Measurements from ENCODE around the gene SIRT2.

The SIRT2 gene

GRCh38 chr19:38930776-38931520 is 31.5 kb upstream of the SIRT2 start, which contains the start of gene MRPS12:
Gene MRPS12 (plus strand): TSS chr19:38930944. CDS start chr19:38931295, 351 bp downstream.
- peak in 1 of 2 donors; percentile 98 for DNase-seq (ENCODE audit: low spot score in 2 of 2)
- Mint-ChIP-seq H3K4me3 (peak within 1 kb of the TSS; percentile 94), H3K27me3 (no peaks in the 10 kb centered on the region), H3K36me3 (ENCODE audit: insufficient read depth) (peaks cover 16% of the 10 kb centered on the region), H3K4me1 (peaks cover 53% of the 10 kb centered on the region), H3K27ac (ENCODE audit: low read depth) (peak within 1 kb of the TSS; percentile 98), H3K9me3 (no peaks in the 10 kb centered on the region)
- ATAC-seq (replicated peaks; ENCODE audit: extremely low read depth, poor library complexity, severe bottlenecking) = peak; percentile 89

- H3K27me3 Mint-ChIP-seq = no peaks in the 10 kb centered on the region
- ATAC-seq (replicated peaks; ENCODE audit: extremely low read depth, poor library complexity, severe bottlenecking) = peak; percentile 41
- peak in 1 of 2 donors; percentile 95 for DNase-seq (ENCODE audit: low spot score in 2 of 2)
- peaks cover 18% of the 10 kb centered on the region for H3K36me3 Mint-ChIP-seq (ENCODE audit: insufficient read depth)
- no peaks in the 10 kb centered on the region for H3K9me3 Mint-ChIP-seq
- peaks cover 53% of the 10 kb centered on the region for H3K4me1 Mint-ChIP-seq
- H3K4me3 Mint-ChIP-seq = peak within 1 kb of the TSS; percentile 94
- peak within 1 kb of the TSS; percentile 98 for H3K27ac Mint-ChIP-seq (ENCODE audit: low read depth)
Measured at GRCh38 chr19:38929929-38930775, 30.7 kb upstream of the SIRT2 start, which contains the start of gene SARS2. Gene SARS2 (minus strand): TSS chr19:38930763. CDS start chr19:38930736, 27 bp downstream.

- peak overlapping the region; percentile 39 for H3K4me3 Mint-ChIP-seq
- no peaks in the 10 kb centered on the region for H3K27me3 Mint-ChIP-seq
- ATAC-seq (replicated peaks; ENCODE audit: extremely low read depth, poor library complexity, severe bottlenecking) = peak; percentile 16
- peaks cover 17% of the 10 kb centered on the region for H3K36me3 Mint-ChIP-seq (ENCODE audit: insufficient read depth)
- DNase-seq (ENCODE audit: low spot score in 2 of 2) = no peak
- peak overlapping the region; percentile 76 for H3K27ac Mint-ChIP-seq (ENCODE audit: low read depth)
- H3K9me3 Mint-ChIP-seq = no peaks in the 10 kb centered on the region
- H3K4me1 Mint-ChIP-seq = peaks cover 52% of the 10 kb centered on the region
Measured at GRCh38 chr19:38928391-38929001, 29.1 kb upstream of the SIRT2 start.

- H3K27me3 Mint-ChIP-seq = no peaks in the 10 kb centered on the region
- ATAC-seq (replicated peaks; ENCODE audit: extremely low read depth, poor library complexity, severe bottlenecking) = peak; percentile 91
- peak overlapping the region; percentile 72 for H3K27ac Mint-ChIP-seq (ENCODE audit: low read depth)
- no peak overlapping the region for H3K4me3 Mint-ChIP-seq
- DNase-seq (ENCODE audit: low spot score in 2 of 2) = peak in 1 of 2 donors; percentile 72
- H3K4me1 Mint-ChIP-seq = peaks cover 21% of the 10 kb centered on the region
- H3K9me3 Mint-ChIP-seq = no peaks in the 10 kb centered on the region
- peaks cover 6% of the 10 kb centered on the region for H3K36me3 Mint-ChIP-seq (ENCODE audit: insufficient read depth)
Measured at GRCh38 chr19:38924388-38924787, 25.0 kb upstream of the SIRT2 start.

GRCh38 chr19:38922482-38922881 is 23.1 kb upstream of the SIRT2 start:
- no peak for ATAC-seq (replicated peaks; ENCODE audit: extremely low read depth, poor library complexity, severe bottlenecking)
- Mint-ChIP-seq H3K4me3 (no peak overlapping the region), H3K27ac (ENCODE audit: low read depth) (no peak overlapping the region)

GRCh38 chr19:38921420-38922274 is 22.2 kb upstream of the SIRT2 start:
- Mint-ChIP-seq H3K27me3 (no peaks in the 10 kb centered on the region), H3K4me3 (no peak overlapping the region), H3K27ac (ENCODE audit: low read depth) (no peak overlapping the region), H3K4me1 (peaks cover 6% of the 10 kb centered on the region), H3K36me3 (ENCODE audit: insufficient read depth) (peaks cover 4% of the 10 kb centered on the region), H3K9me3 (no peaks in the 10 kb centered on the region)
- no peak for ATAC-seq (replicated peaks; ENCODE audit: extremely low read depth, poor library complexity, severe bottlenecking)
- no peak for DNase-seq (ENCODE audit: low spot score in 2 of 2)

More at GRCh38 chr19:38922482-38922881, 23.1 kb upstream of the SIRT2 start:
- H3K27me3 Mint-ChIP-seq = no peaks in the 10 kb centered on the region
- DNase-seq (ENCODE audit: low spot score in 2 of 2) = no peak
- H3K36me3 Mint-ChIP-seq (ENCODE audit: insufficient read depth) = peaks cover 4% of the 10 kb centered on the region
- H3K9me3 Mint-ChIP-seq = no peaks in the 10 kb centered on the region
- peaks cover 6% of the 10 kb centered on the region for H3K4me1 Mint-ChIP-seq

GRCh38 chr19:38920602-38921419 is 21.4 kb upstream of the SIRT2 start:
- DNase-seq (ENCODE audit: low spot score in 2 of 2) (no peak), ATAC-seq (replicated peaks; ENCODE audit: extremely low read depth, poor library complexity, severe bottlenecking) (no peak)
- Mint-ChIP-seq H3K4me1 (no peaks in the 10 kb centered on the region), H3K36me3 (ENCODE audit: insufficient read depth) (peaks cover 4% of the 10 kb centered on the region), H3K27me3 (no peaks in the 10 kb centered on the region), H3K9me3 (no peaks in the 10 kb centered on the region), H3K4me3 (no peak overlapping the region), H3K27ac (ENCODE audit: low read depth) (no peak overlapping the region)

GRCh38 chr19:38919837-38920601 is 20.6 kb upstream of the SIRT2 start:
- Mint-ChIP-seq H3K36me3 (ENCODE audit: insufficient read depth) (peaks cover 2% of the 10 kb centered on the region), H3K27ac (ENCODE audit: low read depth) (no peak overlapping the region), H3K4me3 (no peak overlapping the region), H3K9me3 (no peaks in the 10 kb centered on the region), H3K27me3 (no peaks in the 10 kb centered on the region), H3K4me1 (no peaks in the 10 kb centered on the region)
- DNase-seq (ENCODE audit: low spot score in 2 of 2) = no peak
- no peak for ATAC-seq (replicated peaks; ENCODE audit: extremely low read depth, poor library complexity, severe bottlenecking)

- Mint-ChIP-seq H3K27me3 (no peaks in the 10 kb centered on the region), H3K9me3 (no peaks in the 10 kb centered on the region), H3K4me1 (no peaks in the 10 kb centered on the region), H3K36me3 (ENCODE audit: insufficient read depth) (no peaks in the 10 kb centered on the region), H3K27ac (ENCODE audit: low read depth) (no peak overlapping the region), H3K4me3 (no peak overlapping the region)
- DNase-seq (ENCODE audit: low spot score in 2 of 2) = no peak
- ATAC-seq (replicated peaks; ENCODE audit: extremely low read depth, poor library complexity, severe bottlenecking) = no peak
Measured at GRCh38 chr19:38918526-38918925, 19.1 kb upstream of the SIRT2 start.

GRCh38 chr19:38917921-38918491 is 18.6 kb upstream of the SIRT2 start:
- Mint-ChIP-seq H3K4me3 (no peak overlapping the region), H3K36me3 (ENCODE audit: insufficient read depth) (no peaks in the 10 kb centered on the region), H3K4me1 (no peaks in the 10 kb centered on the region), H3K9me3 (no peaks in the 10 kb centered on the region), H3K27ac (ENCODE audit: low read depth) (no peak overlapping the region), H3K27me3 (no peaks in the 10 kb centered on the region)
- DNase-seq (ENCODE audit: low spot score in 2 of 2) (no peak), ATAC-seq (replicated peaks; ENCODE audit: extremely low read depth, poor library complexity, severe bottlenecking) (no peak)
